Lung (tissue), 12 donors: ENCODE data around the gene ZNF462. TPM values are rescaled to one million over a fixed set of nuclear protein-coding genes. Genes with fewer than 3 reads are reported as not detected.

Experiments
- ATAC-seq: fragments of 200-7000 bp; cut with Tn5 transposase; one replicate; pipeline ENCODE4 v1.9.1; 2020; ENCODE audit warnings: moderate number of reproducible peaks; ENCODE audit not compliant: insufficient read depth, low FRiP score
- DNase-seq, 3 donors: peaks; one replicate each; pipeline ENCODE4 v3.0.0-alpha.2; 2013 to 2017
- H3K27ac ChIP-seq, 2 donors: one replicate each; pipeline ENCODE4 v1.5.1; 2013; ENCODE audit warnings: mild to moderate bottlenecking in 2 of 2, moderate library complexity in 2 of 2, control low read depth in 1 of 2, inconsistent platforms in 1 of 2, low read depth in 1 of 2, low read length in 1 of 2
- H3K27me3 ChIP-seq, 3 donors: one replicate each; pipeline ENCODE4 v1.5.1; 2013; ENCODE audit warnings: low read length in 2 of 3; ENCODE audit not compliant: control insufficient read depth in 3 of 3, insufficient read depth in 3 of 3
- H3K36me3 ChIP-seq, 4 donors: one replicate each; pipeline ENCODE4 v1.5.1; 2013; ENCODE audit warnings: low read length in 4 of 4, mild to moderate bottlenecking in 1 of 4, moderate library complexity in 1 of 4; ENCODE audit not compliant: control insufficient read depth in 4 of 4, insufficient read depth in 4 of 4
- H3K4me1 ChIP-seq, 5 donors: one replicate each; pipeline ENCODE4 v1.5.1; 2013; ENCODE audit warnings: low read length in 5 of 5, mild to moderate bottlenecking in 2 of 5, moderate library complexity in 1 of 5; ENCODE audit not compliant: control insufficient read depth in 5 of 5, insufficient read depth in 5 of 5
- H3K4me3 ChIP-seq: one replicate; pipeline ENCODE4 v1.5.1; 2013; ENCODE audit warnings: mild to moderate bottlenecking, control low read depth, moderate library complexity
- H3K9ac ChIP-seq, 2 donors: one replicate each; pipeline ENCODE4 v1.5.1; 2013; ENCODE audit warnings: low read length in 2 of 2, control low read depth in 1 of 2; ENCODE audit not compliant: insufficient read depth in 1 of 2
- H3K9me3 ChIP-seq, 4 donors: one replicate each; pipeline ENCODE4 v1.5.1; 2013; ENCODE audit warnings: low read length in 3 of 4, mild to moderate bottlenecking in 1 of 4, moderate library complexity in 1 of 4; ENCODE audit not compliant: control insufficient read depth in 4 of 4, insufficient read depth in 3 of 4
- WGBS, 2 donors: extraction: QIAGEN DNeasy Blood & Tissue Kit; methylation state at CpG; one replicate each; pipeline ENCODE4 v1.1.7; 2013; 5-methylcytosine and 5-hydroxymethylcytosine counted together
- polyA plus RNA-seq, 2 donors: library from polyadenylated mRNA; stranded (reverse); fragments of 200-250 nt; gene quantifications; one replicate each; pipeline ENCODE4 v1.2.1, GENCODE V29; 2013
- total RNA-seq, 2 donors: library from RNA; depleted of rRNA in 1 of 2; stranded (reverse); fragments of >200 nt in 1 of 2; gene quantifications; one replicate each; pipeline ENCODE4 v1.2.1, GENCODE V29; 2014 to 2021
- TF ChIP-seq, protein P1 (sequence below): IDR thresholded peaks from 2 replicates; pipeline ENCODE4 v1.5.1; 2012; ENCODE audit warnings: mild to moderate bottlenecking; ENCODE audit errors: control extremely low read depth, extremely low read depth
- donor health status: control.
- donor health status: control.
- donor health status: Bipolar disorder and iron deficiency.
- donor health status: healthy.
- donor health status: DM: yes; HTN: yes; CAD: no.

Gene ZNF462
- total and polyA plus RNA-seq, 4 donors, result 2.0 to 37.7 (median 19.5) TPM

DNA sequence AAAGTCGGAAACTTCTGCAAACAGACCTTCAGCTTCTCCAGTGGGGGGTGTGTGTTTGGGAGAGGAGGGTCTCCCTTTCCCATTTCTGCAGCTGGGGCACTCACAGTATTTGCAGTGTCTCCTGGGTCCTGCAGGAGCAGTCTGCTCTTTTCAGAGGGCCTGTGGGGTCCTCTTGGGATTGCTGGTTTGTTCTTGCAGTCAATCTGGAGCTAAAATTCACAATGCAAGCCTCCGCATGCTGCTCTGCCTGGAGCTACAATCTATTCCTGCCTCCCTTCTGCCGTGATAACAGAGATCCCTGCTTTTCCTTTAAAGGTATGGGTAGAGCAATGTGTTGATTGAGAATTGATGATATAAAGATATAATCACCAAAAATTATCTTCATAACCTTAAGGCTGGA lies 43.2 kb downstream of the ZNF462 start:
- Histone ChIP-seq H3K9ac (no peak overlapping the region), H3K9me3 (peaks cover 0 to 9% (median 1%) of the 10 kb centered on the region in 4 donors), H3K4me3 (no peak overlapping the region), H3K27me3 (no peaks in the 10 kb centered on the region), H3K36me3 (peaks cover 0 to 9% (median under 1%) of the 10 kb centered on the region in 4 donors), H3K27ac (no peak overlapping the region), H3K4me1 (peaks cover 0 to 2% (median 0%) of the 10 kb centered on the region in 5 donors)
- no peak for DNase-seq
- no peak for ATAC-seq
- TF ChIP-seq, protein P1, sequence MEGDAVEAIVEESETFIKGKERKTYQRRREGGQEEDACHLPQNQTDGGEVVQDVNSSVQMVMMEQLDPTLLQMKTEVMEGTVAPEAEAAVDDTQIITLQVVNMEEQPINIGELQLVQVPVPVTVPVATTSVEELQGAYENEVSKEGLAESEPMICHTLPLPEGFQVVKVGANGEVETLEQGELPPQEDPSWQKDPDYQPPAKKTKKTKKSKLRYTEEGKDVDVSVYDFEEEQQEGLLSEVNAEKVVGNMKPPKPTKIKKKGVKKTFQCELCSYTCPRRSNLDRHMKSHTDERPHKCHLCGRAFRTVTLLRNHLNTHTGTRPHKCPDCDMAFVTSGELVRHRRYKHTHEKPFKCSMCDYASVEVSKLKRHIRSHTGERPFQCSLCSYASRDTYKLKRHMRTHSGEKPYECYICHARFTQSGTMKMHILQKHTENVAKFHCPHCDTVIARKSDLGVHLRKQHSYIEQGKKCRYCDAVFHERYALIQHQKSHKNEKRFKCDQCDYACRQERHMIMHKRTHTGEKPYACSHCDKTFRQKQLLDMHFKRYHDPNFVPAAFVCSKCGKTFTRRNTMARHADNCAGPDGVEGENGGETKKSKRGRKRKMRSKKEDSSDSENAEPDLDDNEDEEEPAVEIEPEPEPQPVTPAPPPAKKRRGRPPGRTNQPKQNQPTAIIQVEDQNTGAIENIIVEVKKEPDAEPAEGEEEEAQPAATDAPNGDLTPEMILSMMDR, result no peak
- 91% methylated on average over 3 of the region's 3 CpGs for WGBS, 2 donors

DNA sequence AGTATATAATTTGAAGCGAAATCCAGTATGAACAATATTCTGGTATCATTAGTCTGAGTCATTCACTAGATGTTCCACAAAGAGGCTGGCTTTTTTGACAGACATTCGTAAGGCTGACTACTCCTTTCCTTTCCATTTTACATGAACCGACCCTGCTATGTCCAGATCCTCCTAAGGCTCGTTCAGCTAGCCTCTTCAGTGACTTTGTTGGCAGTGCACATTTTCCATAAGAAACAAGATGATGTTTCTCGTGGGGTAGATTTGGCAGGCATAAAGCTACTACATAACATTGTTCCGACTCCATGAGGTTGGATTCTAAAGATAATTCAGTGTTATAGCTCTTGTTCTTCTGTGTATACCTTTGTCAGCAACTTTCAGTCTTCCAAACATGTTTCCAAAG lies 49.0 kb downstream of the ZNF462 start:
- ATAC-seq (no peak), DNase-seq (no peak)
- H3K36me3 ChIP-seq, result peaks cover 0 to 4% (median 0%) of the 10 kb centered on the region in 4 donors
- H3K4me1 ChIP-seq, result peaks cover 0 to 16% (median 4%) of the 10 kb centered on the region in 5 donors
- H3K9ac ChIP-seq, result no peak overlapping the region
- no peaks in the 10 kb centered on the region for H3K27me3 ChIP-seq
- no peaks in the 10 kb centered on the region for H3K9me3 ChIP-seq
- WGBS, 2 donors, result 87 to 94% methylated on average over 6 of the region's 6 CpGs
- H3K4me3 ChIP-seq, result no peak overlapping the region
- no peak overlapping the region for H3K27ac ChIP-seq
- TF ChIP-seq, protein P1, result no peak

DNA sequence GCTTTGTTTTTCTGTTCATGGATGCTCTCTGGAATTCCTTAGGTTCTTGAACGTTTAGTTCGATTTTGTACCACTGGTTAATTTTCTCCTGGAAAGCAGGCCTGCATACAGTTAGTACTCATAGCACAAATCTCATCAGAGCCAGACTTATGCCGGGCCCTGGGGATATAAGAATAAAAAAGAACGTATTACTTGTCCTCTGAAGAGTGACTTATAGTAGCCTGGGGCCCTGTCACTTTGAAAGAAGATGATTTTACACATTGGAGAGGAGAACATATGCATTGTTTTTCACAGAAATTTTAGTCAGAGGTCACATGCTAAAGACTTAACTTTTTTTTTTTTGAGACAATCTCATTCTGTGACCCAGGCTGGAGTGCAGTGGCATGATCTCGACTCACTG lies 50.3 kb downstream of the ZNF462 start:
- peaks cover 0 to 4% (median 0%) of the 10 kb centered on the region in 4 donors for H3K36me3 ChIP-seq
- TF ChIP-seq, protein P1, result no peak
- no peak overlapping the region for H3K27ac ChIP-seq
- H3K27me3 ChIP-seq, result no peaks in the 10 kb centered on the region
- 82 to 93% methylated on average over 5 of the region's 5 CpGs for WGBS, 2 donors
- ATAC-seq, result no peak
- H3K9me3 ChIP-seq, result no peaks in the 10 kb centered on the region
- peaks cover 0 to 18% (median 7%) of the 10 kb centered on the region in 5 donors for H3K4me1 ChIP-seq
- no peak overlapping the region for H3K9ac ChIP-seq
- no peak for DNase-seq
- H3K4me3 ChIP-seq, result no peak overlapping the region

DNA sequence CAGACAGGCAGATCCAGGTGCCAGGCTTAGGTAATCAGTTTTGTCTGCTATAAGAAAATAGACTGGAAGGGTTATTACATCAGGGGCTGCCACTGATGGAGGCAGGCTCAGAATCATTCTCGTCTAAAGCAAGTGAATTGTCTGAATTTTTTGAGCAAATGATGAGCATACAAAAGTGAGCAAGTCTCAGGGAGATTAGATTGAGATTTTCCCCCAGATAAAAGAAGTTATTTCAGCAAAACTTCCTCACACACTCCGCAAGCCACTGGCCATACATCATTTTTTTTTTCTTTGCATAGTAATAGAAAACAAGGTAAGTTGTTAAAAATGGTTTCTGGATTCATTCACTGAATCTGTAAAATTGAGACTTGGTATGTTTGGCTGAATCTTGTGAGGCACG lies 52.9 kb downstream of the ZNF462 start:
- H3K9me3 ChIP-seq, result no peaks in the 10 kb centered on the region
- no peak overlapping the region for H3K9ac ChIP-seq
- ATAC-seq (no peak), DNase-seq (no peak)
- peaks cover 2 to 29% (median 14%) of the 10 kb centered on the region in 5 donors for H3K4me1 ChIP-seq
- H3K27ac ChIP-seq, result peak overlapping the region in 1 of 2 donors; percentile 75
- H3K4me3 ChIP-seq, result no peak overlapping the region
- WGBS, 2 donors, result 85% methylated on average over 3 of the region's 3 CpGs
- no peaks in the 10 kb centered on the region for H3K27me3 ChIP-seq
- peaks cover 0 to 4% (median 0%) of the 10 kb centered on the region in 4 donors for H3K36me3 ChIP-seq
- TF ChIP-seq, protein P1, result no peak
